GM12891 (cell line): ENCODE measurements around the gene STK39.

ENCODE experiments used
- PAX5 ChIP-seq: IDR thresholded peaks from 2 replicates; pipeline ENCODE4 v1.6.1; 2011; ENCODE audit warnings: low read length, moderate library complexity, mild to moderate bottlenecking; ENCODE audit not compliant: insufficient read depth, severe bottlenecking
- POLR2A ChIP-seq: IDR thresholded peaks from 2 replicates; pipeline ENCODE4 v1.6.1; 2011; ENCODE audit warnings: low read depth, low read length, control low read depth
- POLR2AphosphoS5 ChIP-seq: IDR thresholded peaks from 2 replicates; pipeline ENCODE4 v1.6.1; 2011; ENCODE audit warnings: low read depth, low read length, control low read depth
- SPI1 ChIP-seq: IDR thresholded peaks from 2 replicates; pipeline ENCODE4 v1.6.1; 2011; ENCODE audit warnings: low read depth, low read length, control low read depth

DNA sequence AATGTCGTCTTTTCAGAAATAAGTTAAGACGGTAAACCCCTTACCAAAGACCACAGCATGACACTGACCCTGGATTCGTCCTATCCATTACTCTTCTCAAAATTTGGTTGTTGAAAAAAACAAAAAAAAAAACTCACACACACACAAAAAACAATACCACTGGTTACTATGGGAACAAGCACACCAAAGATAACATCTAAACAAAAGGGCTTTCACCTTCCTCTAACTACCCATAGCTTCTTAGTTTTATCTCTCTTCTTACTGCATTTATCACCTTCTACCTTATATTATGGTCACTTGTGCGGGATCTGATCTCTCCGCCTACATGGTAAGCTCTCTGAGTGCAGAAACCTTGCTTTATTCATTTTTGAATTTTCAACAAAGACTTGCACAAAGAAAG is 192.7 kb downstream of the STK39 start:
- TF ChIP-seq POLR2A (no peak), SPI1 (no peak), PAX5 (no peak), POLR2AphosphoS5 (no peak)
